Mesendoderm (in vitro differentiated cells): ENCODE data around the gene TEX14.

Experiments
- DNase-seq: peaks from one replicate; pipeline ENCODE4 v3.0.0; 2013
- H2AK5ac ChIP-seq: 2 replicates; pipeline ENCODE4 v1.6.1; 2013; ENCODE audit warnings: low read length, inconsistent platforms
- H2BK120ac ChIP-seq: 2 replicates; pipeline ENCODE4 v1.6.1; 2013; ENCODE audit warnings: low read depth, mild to moderate bottlenecking, low read length, moderate library complexity, mixed read lengths
- H2BK15ac ChIP-seq: replicated peaks from 2 replicates; pipeline ENCODE4 v1.6.1; 2013; ENCODE audit warnings: low read depth, mild to moderate bottlenecking, moderate library complexity
- H2BK5ac ChIP-seq: 2 replicates; pipeline ENCODE4 v1.6.1; 2013; ENCODE audit warnings: low read length, inconsistent platforms
- H3K18ac ChIP-seq: 2 replicates; pipeline ENCODE4 v1.6.1; 2013; ENCODE audit warnings: mild to moderate bottlenecking, low read length, mixed read lengths
- H3K23ac ChIP-seq: one replicate; pipeline ENCODE4 v1.6.1; 2013; ENCODE audit warnings: low read length
- H3K27ac ChIP-seq: 2 replicates; pipeline ENCODE4 v1.5.1; 2013; ENCODE audit warnings: low read depth, mild to moderate bottlenecking, inconsistent platforms, low read length, moderate library complexity
- H3K27me3 ChIP-seq: 2 replicates; pipeline ENCODE4 v1.6.1; 2013; ENCODE audit warnings: low read length, control low read depth, mild to moderate bottlenecking, inconsistent platforms; ENCODE audit not compliant: insufficient read depth, poor library complexity
- H3K36me3 ChIP-seq: 2 replicates; pipeline ENCODE4 v1.6.1; 2013; ENCODE audit warnings: low read length, inconsistent platforms; ENCODE audit not compliant: control insufficient read depth, insufficient read depth
- H3K4ac ChIP-seq: one replicate; pipeline ENCODE4 v1.6.1; 2013; ENCODE audit warnings: low read depth, mild to moderate bottlenecking, low read length, moderate library complexity
- H3K4me1 ChIP-seq: 2 replicates; pipeline ENCODE4 v1.6.1; 2013; ENCODE audit warnings: low read depth, low read length, inconsistent platforms; ENCODE audit not compliant: control insufficient read depth
- H3K4me2 ChIP-seq: 2 replicates; pipeline ENCODE4 v1.6.1; 2013; ENCODE audit warnings: low read length
- H3K4me3 ChIP-seq: 2 replicates; pipeline ENCODE4 v1.5.1; 2013; ENCODE audit warnings: mild to moderate bottlenecking, low read length
- H3K56ac ChIP-seq: one replicate; pipeline ENCODE4 v1.6.1; 2013; ENCODE audit warnings: low read length
- H3K79me1 ChIP-seq: 2 replicates; pipeline ENCODE4 v1.6.1; 2013; ENCODE audit warnings: low read length, inconsistent platforms
- H3K79me2 ChIP-seq: 2 replicates; pipeline ENCODE4 v1.6.1; 2013; ENCODE audit warnings: mild to moderate bottlenecking, low read length; ENCODE audit not compliant: control insufficient read depth, insufficient read depth
- H3K9ac ChIP-seq: 2 replicates; pipeline ENCODE4 v1.6.1; 2013; ENCODE audit warnings: low read length, inconsistent platforms
- H4K5ac ChIP-seq: one replicate; pipeline ENCODE4 v1.6.1; 2013; ENCODE audit warnings: low read length
- H4K8ac ChIP-seq: one replicate; pipeline ENCODE4 v1.6.1; 2013; ENCODE audit warnings: low read depth, mild to moderate bottlenecking, control low read depth, low read length, moderate library complexity
- WGBS: extraction: QIAGEN DNeasy Blood & Tissue Kit; methylation state at CpG from one replicate; pipeline ENCODE4 v1.1.7; 2013; ENCODE audit warnings: low lambda C conversion rate, missing lambda C conversion rate; ENCODE audit not compliant: insufficient coverage; ENCODE audit errors: extremely low coverage; 5-methylcytosine and 5-hydroxymethylcytosine counted together

TEX14 gene

GRCh38 chr17:58534331-58534730 is 157.5 kb downstream of the TEX14 start:
- Histone ChIP-seq H3K27me3 (no peaks in the 10 kb centered on the region), H3K4me2 (no peak overlapping the region), H4K5ac (no peak overlapping the region), H3K4me3 (no peak overlapping the region), H2BK15ac (no peak overlapping the region), H3K18ac (no peak overlapping the region), H3K36me3 (no peaks in the 10 kb centered on the region), H3K27ac (no peak overlapping the region), H2BK120ac (no peak overlapping the region), H3K4ac (no peak overlapping the region), H4K8ac (no peak overlapping the region), H2AK5ac (no peak overlapping the region), H3K4me1 (no peaks in the 10 kb centered on the region), H2BK5ac (no peak overlapping the region), H3K23ac (no peak overlapping the region), H3K79me2 (no peaks in the 10 kb centered on the region), H3K9ac (no peak overlapping the region), H3K56ac (no peak overlapping the region), H3K79me1 (no peaks in the 10 kb centered on the region)
- WGBS, result no CpG with 5 or more reads among the region's 3 CpGs
- DNase-seq, result no peak

- DNase-seq, result no peak
- H3K79me2 ChIP-seq, result no peaks in the 10 kb centered on the region
- H3K56ac ChIP-seq, result no peak overlapping the region
- no peak overlapping the region for H2BK120ac ChIP-seq
- no peak overlapping the region for H3K4ac ChIP-seq
- H2BK5ac ChIP-seq, result no peak overlapping the region
- no peak overlapping the region for H3K27ac ChIP-seq
- no peak overlapping the region for H3K18ac ChIP-seq
- WGBS, result no CpG with 5 or more reads among the region's 5 CpGs
- H2BK15ac ChIP-seq, result no peak overlapping the region
- no peak overlapping the region for H4K5ac ChIP-seq
- H2AK5ac ChIP-seq, result no peak overlapping the region
- H3K36me3 ChIP-seq, result no peaks in the 10 kb centered on the region
- no peak overlapping the region for H3K23ac ChIP-seq
- H3K4me2 ChIP-seq, result no peak overlapping the region
- no peaks in the 10 kb centered on the region for H3K27me3 ChIP-seq
- no peak overlapping the region for H4K8ac ChIP-seq
- H3K4me1 ChIP-seq, result no peaks in the 10 kb centered on the region
- H3K79me1 ChIP-seq, result no peaks in the 10 kb centered on the region
- H3K4me3 ChIP-seq, result no peak overlapping the region
- H3K9ac ChIP-seq, result no peak overlapping the region
These were observed 158.1 kb downstream of the TEX14 start for GRCh38 chr17:58533616-58534188.

- no peak overlapping the region for H3K4ac ChIP-seq
- H3K56ac ChIP-seq, result no peak overlapping the region
- no peak overlapping the region for H2BK5ac ChIP-seq
- H3K4me2 ChIP-seq, result no peak overlapping the region
- no peaks in the 10 kb centered on the region for H3K79me2 ChIP-seq
- no peaks in the 10 kb centered on the region for H3K27me3 ChIP-seq
- no CpG with 5 or more reads among the region's 3 CpGs for WGBS
- H2BK120ac ChIP-seq, result no peak overlapping the region
- no peaks in the 10 kb centered on the region for H3K79me1 ChIP-seq
- H3K18ac ChIP-seq, result no peak overlapping the region
- H4K8ac ChIP-seq, result no peak overlapping the region
- H2BK15ac ChIP-seq, result no peak overlapping the region
- H3K4me1 ChIP-seq, result no peaks in the 10 kb centered on the region
- DNase-seq, result no peak
- H4K5ac ChIP-seq, result no peak overlapping the region
- no peaks in the 10 kb centered on the region for H3K36me3 ChIP-seq
- no peak overlapping the region for H3K27ac ChIP-seq
- no peak overlapping the region for H3K4me3 ChIP-seq
- H3K9ac ChIP-seq, result no peak overlapping the region
- no peak overlapping the region for H2AK5ac ChIP-seq
- H3K23ac ChIP-seq, result no peak overlapping the region
These were observed 159.3 kb downstream of the TEX14 start for GRCh38 chr17:58532555-58532951.

- WGBS, result no CpG with 5 or more reads among the region's 82 CpGs
- no peaks in the 10 kb centered on the region for H3K27me3 ChIP-seq
These were observed 159.9 kb downstream of the TEX14 start for GRCh38 chr17:58531661-58532554.

GRCh38 chr17:58531122-58531521 is 160.7 kb downstream of the TEX14 start:
- no peak for DNase-seq
- no peak overlapping the region for H3K4ac ChIP-seq
- H3K27me3 ChIP-seq, result no peaks in the 10 kb centered on the region
- H3K4me1 ChIP-seq, result no peaks in the 10 kb centered on the region
- no peak overlapping the region for H3K56ac ChIP-seq
- H2BK5ac ChIP-seq, result no peak overlapping the region
- no peak overlapping the region for H2AK5ac ChIP-seq
- no peaks in the 10 kb centered on the region for H3K79me2 ChIP-seq
- H4K5ac ChIP-seq, result no peak overlapping the region
- H3K79me1 ChIP-seq, result no peaks in the 10 kb centered on the region
- no peak overlapping the region for H3K27ac ChIP-seq
- H3K9ac ChIP-seq, result peak overlapping the region; percentile 50
- H3K4me2 ChIP-seq, result peak overlapping the region; percentile 58
- H3K36me3 ChIP-seq, result no peaks in the 10 kb centered on the region
- H2BK120ac ChIP-seq, result no peak overlapping the region
- H3K4me3 ChIP-seq, result no peak overlapping the region
- no peak overlapping the region for H4K8ac ChIP-seq
- H3K23ac ChIP-seq, result no peak overlapping the region
- WGBS, result no CpG with 5 or more reads among the region's 3 CpGs
- no peak overlapping the region for H3K18ac ChIP-seq
- H2BK15ac ChIP-seq, result no peak overlapping the region

More at GRCh38 chr17:58531661-58532554, 159.9 kb downstream of the TEX14 start:
- Histone ChIP-seq H3K79me2 (no peaks in the 10 kb centered on the region), H4K8ac (no peak overlapping the region), H3K56ac (peak overlapping the region; percentile 49), H3K27ac (no peak overlapping the region), H3K9ac (peak overlapping the region; percentile 50), H4K5ac (no peak overlapping the region), H2BK15ac (no peak overlapping the region), H3K36me3 (no peaks in the 10 kb centered on the region), H3K79me1 (no peaks in the 10 kb centered on the region), H2AK5ac (no peak overlapping the region), H2BK5ac (no peak overlapping the region), H3K18ac (no peak overlapping the region), H3K4me2 (peak overlapping the region; percentile 69), H3K23ac (no peak overlapping the region), H2BK120ac (no peak overlapping the region), H3K4ac (no peak overlapping the region), H3K4me3 (peak overlapping the region; percentile 24), H3K4me1 (no peaks in the 10 kb centered on the region)
- DNase-seq, result peak; percentile 60
